Stimulated activated naive CD8-positive, alpha-beta T cell treated with anti-CD3 and anti-CD28 coated beads, Interleukin-15, Interleukin-2, amounts not matched to agents 100 U/mL and 50 U/mL, for 24 hours (primary cell): ENCODE results near the gene DCHS1.

Source experiments
- ATAC-seq: fragments of 150-1000 bp; cut with Tn5 transposase; one replicate; pipeline ENCODE4 v1.10.0; 2021
- DNase-seq: peaks from one replicate; pipeline ENCODE4 v3.0.0; 2021

DCHS1 gene

GRCh38 chr11:6594142-6594768 is 61.4 kb downstream of the DCHS1 start:
- no peak for DNase-seq
- no peak for ATAC-seq

- no peak for ATAC-seq
- DNase-seq = no peak
Measured at GRCh38 chr11:6588018-6588417, 67.6 kb downstream of the DCHS1 start.

GRCh38 chr11:6587360-6587953 is 68.2 kb downstream of the DCHS1 start:
- no peak for ATAC-seq
- DNase-seq = no peak

GRCh38 chr11:6586434-6587359 is 68.9 kb downstream of the DCHS1 start:
- ATAC-seq (peak; percentile 28), DNase-seq (no peak)

GRCh38 chr11:6584528-6584927 is 71.1 kb downstream of the DCHS1 start:
- DNase-seq (no peak), ATAC-seq (no peak)

GRCh38 chr11:6583584-6583983 is 72.0 kb downstream of the DCHS1 start:
- no peak for DNase-seq

GRCh38 chr11:6579681-6580080 is 75.9 kb downstream of the DCHS1 start:
- DNase-seq (no peak), ATAC-seq (no peak)

More at GRCh38 chr11:6583584-6583983, 72.0 kb downstream of the DCHS1 start:
- no peak for ATAC-seq

GRCh38 chr11:6578134-6578533 is 77.5 kb downstream of the DCHS1 start:
- ATAC-seq (no peak), DNase-seq (no peak)

GRCh38 chr11:6576471-6577373 is 78.9 kb downstream of the DCHS1 start:
- DNase-seq (no peak), ATAC-seq (no peak)

GRCh38 chr11:6574816-6575715 is 80.5 kb downstream of the DCHS1 start:
- ATAC-seq (no peak), DNase-seq (no peak)

GRCh38 chr11:6572215-6572614 is 83.4 kb downstream of the DCHS1 start:
- no peak for ATAC-seq
- no peak for DNase-seq

- DNase-seq (no peak), ATAC-seq (no peak)
Measured at GRCh38 chr11:6571434-6572008, 84.1 kb downstream of the DCHS1 start.
